GM21717 (cell line): ENCODE data around the gene GALNT10.

Experiments
- ATAC-seq: cut with Tn5 transposase; IDR thresholded peaks from one replicate; pipeline ENCODE4 v1.9.1; 2021; ENCODE audit warnings: mild to moderate bottlenecking, moderate library complexity; ENCODE audit not compliant: unreplicated experiment

The GALNT10 gene

GRCh38 chr5:154465169-154465568 lies 274.6 kb downstream of the GALNT10 start:
- ATAC-seq = no peak

DNA sequence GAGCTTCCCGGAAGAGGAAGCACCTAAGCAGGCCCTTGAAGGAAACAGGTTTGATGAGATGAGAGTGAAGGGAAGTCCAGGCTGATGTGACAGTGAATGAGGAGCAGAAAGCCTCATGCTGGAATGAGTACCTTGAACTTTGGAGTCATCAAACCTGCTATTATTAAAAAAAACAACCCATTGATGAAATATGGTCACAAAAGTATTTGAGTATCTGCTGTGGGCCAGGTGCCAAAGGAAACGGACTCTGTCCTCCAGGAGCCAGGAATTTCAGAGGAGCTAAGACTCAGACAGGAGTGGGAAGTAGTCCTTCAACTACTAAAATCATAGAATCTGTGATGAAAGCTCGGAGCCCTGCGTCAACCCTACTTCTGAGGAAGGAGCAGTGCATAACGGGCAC lies 275.6 kb downstream of the GALNT10 start:
- ATAC-seq = no peak

DNA sequence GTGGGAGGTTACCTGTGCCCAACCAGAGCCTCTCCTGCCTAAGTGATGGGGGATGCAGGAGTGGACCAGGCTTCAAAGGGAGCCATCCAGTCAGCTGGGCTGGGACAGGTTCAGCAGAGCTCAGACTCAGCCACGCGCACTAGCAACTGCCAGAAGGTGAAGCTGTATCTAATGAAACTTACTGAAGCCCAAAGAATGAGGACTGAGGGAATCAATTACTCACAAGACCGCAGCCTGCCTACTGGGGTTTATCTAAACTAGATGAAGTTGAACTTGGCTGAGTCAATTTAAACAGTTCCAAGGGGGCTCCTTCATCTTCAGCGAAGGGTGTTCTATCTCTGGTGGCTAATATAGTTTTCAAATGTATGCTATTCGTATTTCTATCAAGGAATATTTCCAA lies 276.1 kb downstream of the GALNT10 start:
- no peak for ATAC-seq

- ATAC-seq = peak; percentile 92
These were observed 277.3 kb downstream of the GALNT10 start for GRCh38 chr5:154467655-154468354.

GRCh38 chr5:154470137-154470536 lies 279.6 kb downstream of the GALNT10 start:
- ATAC-seq = no peak
